Panc1 (cell line): ENCODE results near the gene MIEN1. TPM values are rescaled to one million over a fixed set of nuclear protein-coding genes. Genes with fewer than 3 reads are reported as not detected.

Experiments used
- ATAC-seq: fragments of 200-7000 bp; cut with Tn5 transposase; 2 replicates; pipeline ENCODE4 v1.9.1; 2020; ENCODE audit warnings: mild to moderate bottlenecking, moderate library complexity
- BruUV-seq: library from RNA; stranded (reverse); fragments of 400-500 nt; replicated peaks from 2 replicates; lab custom pipeline; 2021; lab: Mats Ljungman, UMichigan
- CTCF ChIA-PET: fragments of 300-600 bp; sonication (Branson Sonifier 250); formaldehyde crosslinking; loops from one replicate; lab custom pipeline; 2022; ENCODE audit warnings: antibody characterized with exemption; lab: Charles Lee
- POLR2A ChIA-PET: fragments of 300-600 bp; sonication (Branson Sonifier 250); formaldehyde crosslinking; loops from one replicate; lab custom pipeline; 2022; ENCODE audit warnings: antibody characterized with exemption; lab: Charles Lee
- DNase-seq: peaks from one replicate; pipeline ENCODE4 v3.0.0-alpha.2; 2010; ENCODE audit warnings: low read depth, low spot score
- H3K27ac ChIP-seq: 2 replicates; pipeline ENCODE4 v1.5.1; 2011; ENCODE audit warnings: mild to moderate bottlenecking, low read length, inconsistent platforms
- H3K27me3 ChIP-seq: fragments of 200-500 bp; sonication (Bioruptor generic); 2 replicates; pipeline ENCODE4 v1.6.0; 2014; ENCODE audit warnings: low read length, inconsistent platforms; ENCODE audit not compliant: control insufficient read depth, insufficient read depth
- H3K36me3 ChIP-seq: fragments of 200-500 bp; sonication (Bioruptor generic); 2 replicates; pipeline ENCODE4 v1.5.1; 2014; ENCODE audit warnings: inconsistent platforms, mild to moderate bottlenecking, low read length, moderate library complexity; ENCODE audit not compliant: control insufficient read depth, insufficient read depth
- H3K4me1 ChIP-seq: 2 replicates; pipeline ENCODE4 v1.5.1; 2011; ENCODE audit warnings: inconsistent platforms, mild to moderate bottlenecking, low read length, moderate library complexity; ENCODE audit not compliant: control insufficient read depth, insufficient read depth
- H3K4me3 ChIP-seq, 2 experiments: 2 replicates each; pipeline ENCODE4 v1.5.1; 2011 to 2012; ENCODE audit warnings: low read depth in 2 of 2, low read length in 2 of 2, mild to moderate bottlenecking in 2 of 2, inconsistent platforms in 1 of 2, moderate library complexity in 1 of 2
- H3K9me3 ChIP-seq: fragments of 200-500 bp; sonication (Bioruptor generic); 2 replicates; pipeline ENCODE4 v1.5.1; 2014; ENCODE audit warnings: low read depth, mild to moderate bottlenecking, inconsistent platforms, low read length, moderate library complexity; ENCODE audit not compliant: control insufficient read depth, insufficient read depth
- POLR2AphosphoS5 ChIP-seq: IDR thresholded peaks from 2 replicates; pipeline ENCODE4 v1.6.1; 2012; ENCODE audit warnings: mild to moderate bottlenecking, low read depth, low read length, moderate library complexity
- SIN3A ChIP-seq: IDR thresholded peaks from 2 replicates; pipeline ENCODE4 v1.6.1; 2012; ENCODE audit warnings: low read depth, mild to moderate bottlenecking, low read length, moderate library complexity, borderline replicate concordance; ENCODE audit not compliant: insufficient read depth
- TCF7L2 ChIP-seq: IDR thresholded peaks from 2 replicates; pipeline ENCODE4 v1.6.1; 2011; ENCODE audit warnings: mild to moderate bottlenecking, low read depth, low read length, inconsistent platforms
- in situ Hi-C: cut with HindIII; loops from 2 replicates; pipeline ENCODE4 v1.10.0; 2016; ENCODE audit warnings: low sequenced_read_pairs, low pct_unique_long_range_greater_than_20kb
- intact Hi-C: fragments of 100-400 bp; cut with micrococcal nuclease; formaldehyde crosslinking; loops from one replicate; pipeline ENCODE4 v1.10.0; 2022; ENCODE audit not compliant: unreplicated experiment
- total RNA-seq: library from RNA; stranded (reverse); gene quantifications from one replicate; pipeline ENCODE4 v1.2.1, GENCODE V29; 2021; ENCODE audit not compliant: unreplicated experiment
- TF ChIP-seq, protein P1 (sequence below), 2 experiments: IDR thresholded peaks; 2 replicates each; pipeline ENCODE4 v1.6.1; 2011 to 2012; ENCODE audit warnings: low read depth in 2 of 2, control low read depth in 1 of 2, low read length in 1 of 2, mild to moderate bottlenecking in 1 of 2, moderate library complexity in 1 of 2; ENCODE audit not compliant: insufficient read depth in 1 of 2
- TF ChIP-seq, protein P2 (sequence below): fragments of 450-650 bp; IDR thresholded peaks from 2 replicates; pipeline ENCODE4 v1.5.1; 2017; ENCODE audit warnings: mild to moderate bottlenecking

The MIEN1 gene
- total RNA-seq, 1 experiment from 2014 or later, result 103 TPM

DNA sequence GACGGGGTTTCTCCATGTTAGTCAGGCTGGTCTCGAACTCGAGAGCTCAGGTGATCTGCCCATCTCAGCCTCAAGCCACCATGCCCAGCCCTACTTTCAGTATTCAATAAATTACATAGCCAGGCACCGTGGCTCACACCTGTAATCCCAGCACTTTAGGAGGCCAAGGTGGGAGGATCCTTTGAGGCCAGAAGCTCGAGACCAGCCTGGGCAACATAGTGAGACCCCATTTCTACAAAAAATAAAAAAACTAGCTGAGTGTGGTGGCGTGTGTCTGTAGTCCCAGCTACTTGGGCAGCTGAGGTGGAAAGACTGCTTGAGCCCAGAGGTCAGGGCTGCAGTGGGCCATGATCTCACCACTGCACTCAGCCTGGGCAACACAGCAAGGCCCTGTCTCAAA, 8.2 kb downstream of the MIEN1 start:
- Histone ChIP-seq H3K9me3 (no peaks in the 10 kb centered on the region), H3K4me1 (no peaks in the 10 kb centered on the region), H3K27me3 (no peaks in the 10 kb centered on the region), H3K36me3 (no peaks in the 10 kb centered on the region), H3K4me3 (no peak overlapping the region), H3K27ac (no peak overlapping the region)
- in situ Hi-C loops (no loop called here), intact Hi-C loops (no loop called here)
- CTCF ChIA-PET, result interaction anchor here (0.6 to 1.2 kb wide), 2 partner anchors 9 to 28 kb away, joined by 4 to 6 read pairs; no protein-coding TSS in a partner anchor
- no peak for DNase-seq
- no TSS peak for BruUV-seq
- POLR2A ChIA-PET, result no interaction called here
- ATAC-seq, result no peak
- TF ChIP-seq TCF7L2 (no peak), SIN3A (no peak), POLR2AphosphoS5 (no peak)
- TF ChIP-seq, protein P1, sequence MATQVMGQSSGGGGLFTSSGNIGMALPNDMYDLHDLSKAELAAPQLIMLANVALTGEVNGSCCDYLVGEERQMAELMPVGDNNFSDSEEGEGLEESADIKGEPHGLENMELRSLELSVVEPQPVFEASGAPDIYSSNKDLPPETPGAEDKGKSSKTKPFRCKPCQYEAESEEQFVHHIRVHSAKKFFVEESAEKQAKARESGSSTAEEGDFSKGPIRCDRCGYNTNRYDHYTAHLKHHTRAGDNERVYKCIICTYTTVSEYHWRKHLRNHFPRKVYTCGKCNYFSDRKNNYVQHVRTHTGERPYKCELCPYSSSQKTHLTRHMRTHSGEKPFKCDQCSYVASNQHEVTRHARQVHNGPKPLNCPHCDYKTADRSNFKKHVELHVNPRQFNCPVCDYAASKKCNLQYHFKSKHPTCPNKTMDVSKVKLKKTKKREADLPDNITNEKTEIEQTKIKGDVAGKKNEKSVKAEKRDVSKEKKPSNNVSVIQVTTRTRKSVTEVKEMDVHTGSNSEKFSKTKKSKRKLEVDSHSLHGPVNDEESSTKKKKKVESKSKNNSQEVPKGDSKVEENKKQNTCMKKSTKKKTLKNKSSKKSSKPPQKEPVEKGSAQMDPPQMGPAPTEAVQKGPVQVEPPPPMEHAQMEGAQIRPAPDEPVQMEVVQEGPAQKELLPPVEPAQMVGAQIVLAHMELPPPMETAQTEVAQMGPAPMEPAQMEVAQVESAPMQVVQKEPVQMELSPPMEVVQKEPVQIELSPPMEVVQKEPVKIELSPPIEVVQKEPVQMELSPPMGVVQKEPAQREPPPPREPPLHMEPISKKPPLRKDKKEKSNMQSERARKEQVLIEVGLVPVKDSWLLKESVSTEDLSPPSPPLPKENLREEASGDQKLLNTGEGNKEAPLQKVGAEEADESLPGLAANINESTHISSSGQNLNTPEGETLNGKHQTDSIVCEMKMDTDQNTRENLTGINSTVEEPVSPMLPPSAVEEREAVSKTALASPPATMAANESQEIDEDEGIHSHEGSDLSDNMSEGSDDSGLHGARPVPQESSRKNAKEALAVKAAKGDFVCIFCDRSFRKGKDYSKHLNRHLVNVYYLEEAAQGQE (IDR thresholded peaks at IDR 0.05; ENCODE audit: insufficient read depth in 1 of 2, low read depth in 2 of 2, low read length in 1 of 2), result no peak
- TF ChIP-seq, protein P2, sequence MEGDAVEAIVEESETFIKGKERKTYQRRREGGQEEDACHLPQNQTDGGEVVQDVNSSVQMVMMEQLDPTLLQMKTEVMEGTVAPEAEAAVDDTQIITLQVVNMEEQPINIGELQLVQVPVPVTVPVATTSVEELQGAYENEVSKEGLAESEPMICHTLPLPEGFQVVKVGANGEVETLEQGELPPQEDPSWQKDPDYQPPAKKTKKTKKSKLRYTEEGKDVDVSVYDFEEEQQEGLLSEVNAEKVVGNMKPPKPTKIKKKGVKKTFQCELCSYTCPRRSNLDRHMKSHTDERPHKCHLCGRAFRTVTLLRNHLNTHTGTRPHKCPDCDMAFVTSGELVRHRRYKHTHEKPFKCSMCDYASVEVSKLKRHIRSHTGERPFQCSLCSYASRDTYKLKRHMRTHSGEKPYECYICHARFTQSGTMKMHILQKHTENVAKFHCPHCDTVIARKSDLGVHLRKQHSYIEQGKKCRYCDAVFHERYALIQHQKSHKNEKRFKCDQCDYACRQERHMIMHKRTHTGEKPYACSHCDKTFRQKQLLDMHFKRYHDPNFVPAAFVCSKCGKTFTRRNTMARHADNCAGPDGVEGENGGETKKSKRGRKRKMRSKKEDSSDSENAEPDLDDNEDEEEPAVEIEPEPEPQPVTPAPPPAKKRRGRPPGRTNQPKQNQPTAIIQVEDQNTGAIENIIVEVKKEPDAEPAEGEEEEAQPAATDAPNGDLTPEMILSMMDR, result no peak

DNA sequence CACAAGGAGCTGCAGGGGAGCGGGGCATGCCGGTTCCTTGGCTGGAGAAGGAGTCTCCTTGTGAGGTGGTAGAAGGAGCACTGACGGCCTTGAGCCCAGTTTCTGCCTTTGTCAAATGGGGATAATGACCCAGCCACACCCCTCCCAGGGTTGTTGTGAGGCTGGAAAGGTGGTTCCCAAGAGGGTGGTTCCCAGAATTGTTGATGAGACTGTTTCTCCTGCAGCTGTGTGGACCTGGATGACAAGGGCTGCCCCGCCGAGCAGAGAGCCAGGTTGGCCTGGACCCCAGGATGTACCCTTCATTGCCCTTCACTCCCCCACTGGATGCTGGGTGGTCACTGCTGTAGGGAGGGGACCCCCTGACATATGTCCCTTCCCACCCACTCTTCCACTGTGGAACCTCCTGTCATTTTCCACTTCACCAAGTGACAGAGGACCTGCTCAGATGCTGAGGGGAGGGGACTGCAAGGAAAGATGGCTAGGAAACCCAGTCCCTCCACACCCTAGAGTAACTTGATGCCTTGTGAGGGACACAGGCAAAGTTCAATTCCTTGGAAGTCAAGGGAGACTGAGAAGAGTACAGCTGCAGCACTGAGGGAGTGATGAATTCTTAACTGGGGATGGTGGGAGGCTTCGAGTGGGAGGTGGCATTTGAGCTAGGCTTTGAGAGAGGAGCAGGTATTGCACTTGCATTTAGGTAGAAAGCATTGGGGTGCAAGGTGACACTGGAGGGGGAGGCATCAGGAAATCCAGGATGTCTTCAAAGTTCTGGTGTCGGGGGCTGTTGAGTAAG, 10.6 kb downstream of the MIEN1 start:
- no TSS peak for BruUV-seq
- Histone ChIP-seq H3K4me1 (no peaks in the 10 kb centered on the region), H3K27ac (no peak overlapping the region), H3K36me3 (no peaks in the 10 kb centered on the region), H3K27me3 (no peaks in the 10 kb centered on the region), H3K9me3 (no peaks in the 10 kb centered on the region), H3K4me3 (no peak overlapping the region)
- intact Hi-C loops, result no loop called here
- ChIA-PET CTCF (no interaction called here), POLR2A (no interaction called here)
- DNase-seq (no peak), ATAC-seq (no peak)
- in situ Hi-C loops, result no loop called here
- no peak for TF ChIP-seq SIN3A
- TF ChIP-seq, protein P1 (IDR thresholded peaks at IDR 0.05; ENCODE audit: insufficient read depth in 1 of 2, low read depth in 2 of 2, low read length in 1 of 2), result no peak
- no peak for TF ChIP-seq POLR2AphosphoS5
- TF ChIP-seq TCF7L2, result no peak
- TF ChIP-seq, protein P2, result no peak
